Neutrophil (primary cell): Measurements from ENCODE around the gene TUBGCP6.

Experiments used
- H3K27ac ChIP-seq: fragments of 200-600 bp; sonication (generic); 2 replicates; pipeline ENCODE4 v1.5.1; 2016; ENCODE audit warnings: mild to moderate bottlenecking, moderate library complexity
- H3K27me3 ChIP-seq: fragments of 200-600 bp; sonication (generic); 2 replicates; pipeline ENCODE4 v1.6.0; 2016; ENCODE audit warnings: mild to moderate bottlenecking
- H3K36me3 ChIP-seq: fragments of 200-600 bp; sonication (generic); 2 replicates; pipeline ENCODE4 v1.5.1; 2017
- H3K4me1 ChIP-seq, 2 experiments: fragments of 200-600 bp in 1 of 2; sonication (generic) in 1 of 2; 1 replicate in 1 of 2; 2 replicates in 1 of 2; pipeline versions ENCODE4 v1.5.1 to v1.6.1; 2013 to 2016; ENCODE audit warnings: low read depth in 1 of 2, low read length in 1 of 2, mild to moderate bottlenecking in 1 of 2, moderate library complexity in 1 of 2; ENCODE audit not compliant: control insufficient read depth in 1 of 2, insufficient read depth in 1 of 2
- H3K4me3 ChIP-seq, 2 experiments: fragments of 200-600 bp in 1 of 2; sonication (generic) in 1 of 2; 1 replicate in 1 of 2; 2 replicates in 1 of 2; pipeline ENCODE4 v1.5.1; 2013 to 2016; ENCODE audit warnings: low read depth in 1 of 2, low read length in 1 of 2, mild to moderate bottlenecking in 1 of 2, moderate library complexity in 1 of 2
- H3K9me3 ChIP-seq: fragments of 200-600 bp; sonication (generic); 2 replicates; pipeline ENCODE4 v1.5.1; 2016
- CTCF ChIP-seq: fragments of 200-600 bp; sonication (generic); IDR thresholded peaks from 2 replicates; pipeline ENCODE4 v1.5.1; 2016; ENCODE audit warnings: antibody characterized with exemption

Gene TUBGCP6

GRCh38 chr22:50217543-50218152 is 27.2 kb downstream of the TUBGCP6 start:
- Histone ChIP-seq H3K27me3 (no peaks in the 10 kb centered on the region), H3K27ac (no peak overlapping the region), H3K4me3 (no peak overlapping the region), H3K9me3 (no peaks in the 10 kb centered on the region), H3K36me3 (peaks cover 100% of the 10 kb centered on the region), H3K4me1 (no peaks in the 10 kb centered on the region)
- no peak for TF ChIP-seq CTCF

- Histone ChIP-seq H3K36me3 (peaks cover 100% of the 10 kb centered on the region), H3K4me3 (no peak overlapping the region), H3K27ac (no peak overlapping the region), H3K4me1 (no peaks in the 10 kb centered on the region), H3K27me3 (no peaks in the 10 kb centered on the region), H3K9me3 (no peaks in the 10 kb centered on the region)
- no peak for TF ChIP-seq CTCF
Observed at GRCh38 chr22:50216684-50217520, 27.9 kb downstream of the TUBGCP6 start.

GRCh38 chr22:50216055-50216683 is 28.7 kb downstream of the TUBGCP6 start:
- TF ChIP-seq CTCF: no peak
- H3K27ac ChIP-seq: no peak overlapping the region
- H3K36me3 ChIP-seq: peaks cover 100% of the 10 kb centered on the region
- H3K9me3 ChIP-seq: no peaks in the 10 kb centered on the region
- H3K4me3 ChIP-seq: no peak overlapping the region
- H3K4me1 ChIP-seq: no peaks in the 10 kb centered on the region
- no peaks in the 10 kb centered on the region for H3K27me3 ChIP-seq

- no peaks in the 10 kb centered on the region for H3K27me3 ChIP-seq
- no peak overlapping the region for H3K4me3 ChIP-seq
- H3K27ac ChIP-seq: no peak overlapping the region
- no peaks in the 10 kb centered on the region for H3K9me3 ChIP-seq
- H3K36me3 ChIP-seq: peaks cover 100% of the 10 kb centered on the region
- no peaks in the 10 kb centered on the region for H3K4me1 ChIP-seq
- no peak for TF ChIP-seq CTCF
Observed at GRCh38 chr22:50215297-50216054, 29.3 kb downstream of the TUBGCP6 start.

GRCh38 chr22:50213263-50213662 is 31.6 kb downstream of the TUBGCP6 start:
- Histone ChIP-seq H3K4me3 (no peak overlapping the region), H3K27ac (no peak overlapping the region), H3K4me1 (peaks cover 9 to 10% of the 10 kb centered on the region in 2 experiments), H3K27me3 (no peaks in the 10 kb centered on the region), H3K9me3 (no peaks in the 10 kb centered on the region), H3K36me3 (peaks cover 98% of the 10 kb centered on the region)
- TF ChIP-seq CTCF: no peak
